Psoas muscle (tissue), 8 donors: Measurements from ENCODE around the gene RFT1. TPM values are rescaled to one million over a fixed set of nuclear protein-coding genes. Genes with fewer than 3 reads are reported as not detected.

Source experiments
- ATAC-seq, 4 donors: fragments of 200-7000 bp; cut with Tn5 transposase; one replicate each; pipeline ENCODE4 v1.9.1; 2020; ENCODE audit warnings: moderate library complexity in 3 of 4, mild to moderate bottlenecking in 2 of 4
- DNase-seq, 2 donors: peaks; one replicate each; pipeline ENCODE4 v3.0.0-alpha.2; 2020
- H3K27ac ChIP-seq: fragments of 200-600 bp; one replicate; pipeline ENCODE4 v1.8.0; 2022
- H3K27me3 ChIP-seq, 3 donors: fragments of 200-600 bp in 1 of 3; one replicate each; pipeline versions ENCODE4 v1.6.1 to v1.8.0; 2013 to 2022; ENCODE audit warnings: low read length in 2 of 3, mild to moderate bottlenecking in 2 of 3, moderate library complexity in 1 of 3; ENCODE audit not compliant: insufficient read depth in 3 of 3
- H3K36me3 ChIP-seq, 2 donors: fragments of 200-600 bp in 1 of 2; one replicate each; pipeline versions ENCODE4 v1.6.1 to v1.8.0; 2013 to 2022; ENCODE audit warnings: low read depth in 1 of 2, mild to moderate bottlenecking in 1 of 2, moderate library complexity in 1 of 2; ENCODE audit not compliant: insufficient read depth in 1 of 2
- H3K4me1 ChIP-seq: fragments of 200-600 bp; one replicate; pipeline ENCODE4 v1.8.0; 2022
- H3K4me3 ChIP-seq: fragments of 200-600 bp; one replicate; pipeline ENCODE4 v1.8.0; 2022; ENCODE audit warnings: mild to moderate bottlenecking
- H3K9me3 ChIP-seq: fragments of 200-600 bp; one replicate; pipeline ENCODE4 v1.8.0; 2022
- CTCF ChIP-seq: fragments of 200-600 bp; IDR thresholded peaks from one replicate; pipeline ENCODE4 v1.8.0; 2022; ENCODE audit warnings: antibody characterized with exemption
- WGBS, 3 donors: extraction: QIAGEN DNeasy Blood & Tissue Kit; methylation state at CpG; one replicate each; pipeline versions ENCODE4 v1.1.6 to v1.1.7; 2013; 5-methylcytosine and 5-hydroxymethylcytosine counted together
- intact Hi-C, 2 donors: fragments of 100-400 bp; cut with DNase I; formaldehyde crosslinking; loops; one replicate each; pipeline versions ENCODE4 v1.11.0 to v1.14.2; 2022
- polyA plus RNA-seq, 3 donors: library from polyadenylated mRNA; stranded (reverse); fragments of 200-250 nt; gene quantifications; one replicate each; pipeline ENCODE4 v1.2.3, GENCODE V29; 2013
- total RNA-seq, 4 donors: library from RNA; stranded (reverse); fragmentation: NEBNext Ultra II Directional in 2 of 4; extraction: Animal tissue kit (Norgen Biotek cat#: 25700) in 2 of 4; gene quantifications; one replicate each; pipeline versions ENCODE4 v1.2.1 to v1.2.4, GENCODE V29; 2021 to 2023
- donor health status: healthy with polysubstance abuse.
- donor health status: DM: no; HTN: no; CAD: no; lungs with moderate emphysema.
- donor health status: Bipolar disorder and iron deficiency.
- donor health status: healthy.
- donor health status: DM: yes; HTN: yes; CAD: no.
- donor health status: DM: no; HTN: no; CAD: no.
- donor health status: DM: no; HTN: no; CAD: no.
- donor health status: DM: yes; HTN: yes; CAD: no.

RFT1 gene
- total and polyA plus RNA-seq, 7 donors: 5.4 to 13.2 (median 6.9) TPM

DNA sequence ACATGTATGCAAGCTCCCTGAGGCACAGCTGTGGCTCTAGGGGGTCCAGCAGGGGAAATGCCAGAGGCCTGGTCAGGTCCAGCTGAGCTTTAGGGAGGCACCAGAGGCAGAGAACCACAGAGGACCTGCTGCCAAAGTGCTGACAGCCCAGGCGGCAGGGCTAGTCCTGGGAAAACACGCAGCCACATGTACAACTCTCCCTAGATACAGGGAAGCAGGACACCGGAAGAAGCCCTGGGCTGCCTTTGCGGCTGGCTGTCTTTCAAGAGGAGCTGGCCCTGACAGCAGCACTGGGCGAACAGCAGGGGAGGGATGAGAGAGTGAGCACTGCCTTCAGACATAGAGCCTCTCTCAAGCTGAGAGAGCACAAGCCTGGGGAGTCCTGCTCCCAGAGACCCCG, 40.7 kb downstream of the RFT1 start:
- H3K4me3 ChIP-seq: no peak overlapping the region
- no peaks in the 10 kb centered on the region for H3K4me1 ChIP-seq
- no peak for TF ChIP-seq CTCF
- H3K9me3 ChIP-seq: no peaks in the 10 kb centered on the region
- WGBS, 3 donors: 84 to 89% (median 88%) methylated on average over 6 of the region's 6 CpGs
- DNase-seq (no peak), ATAC-seq (peak in 1 of 4 donors; percentile 34)
- no peaks in the 10 kb centered on the region for H3K27me3 ChIP-seq
- H3K36me3 ChIP-seq: peaks cover 2 to 79% of the 10 kb centered on the region in 2 donors
- no peak overlapping the region for H3K27ac ChIP-seq
- intact Hi-C loops: no loop called here

DNA sequence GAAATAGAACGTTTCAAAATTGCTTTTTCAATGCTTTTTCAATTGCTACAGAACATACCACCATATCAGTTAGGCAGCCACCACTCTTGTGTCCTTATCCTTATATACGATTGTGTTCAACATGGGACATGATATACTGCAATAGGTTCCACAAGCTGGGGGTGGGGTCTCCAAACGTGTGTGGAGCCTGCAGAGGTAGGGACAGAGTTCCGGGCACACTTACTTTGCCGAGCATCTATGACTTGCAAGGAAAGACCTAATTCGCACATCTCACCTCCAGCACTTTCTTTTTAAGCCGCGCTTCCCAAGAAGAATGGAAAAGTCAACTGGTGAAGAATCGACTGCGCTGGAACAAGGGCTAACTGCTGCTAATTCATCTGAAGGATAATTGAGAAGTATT, 44.8 kb downstream of the RFT1 start:
- Histone ChIP-seq H3K27me3 (no peaks in the 10 kb centered on the region), H3K4me1 (no peaks in the 10 kb centered on the region), H3K27ac (no peak overlapping the region), H3K9me3 (no peaks in the 10 kb centered on the region), H3K4me3 (no peak overlapping the region), H3K36me3 (peaks cover 0 to 38% of the 10 kb centered on the region in 2 donors)
- intact Hi-C loops: no loop called here
- no peak for DNase-seq
- TF ChIP-seq CTCF: no peak
- WGBS, 3 donors: 80 to 84% (median 84%) methylated on average over 10 of the region's 10 CpGs
- ATAC-seq: no peak

DNA sequence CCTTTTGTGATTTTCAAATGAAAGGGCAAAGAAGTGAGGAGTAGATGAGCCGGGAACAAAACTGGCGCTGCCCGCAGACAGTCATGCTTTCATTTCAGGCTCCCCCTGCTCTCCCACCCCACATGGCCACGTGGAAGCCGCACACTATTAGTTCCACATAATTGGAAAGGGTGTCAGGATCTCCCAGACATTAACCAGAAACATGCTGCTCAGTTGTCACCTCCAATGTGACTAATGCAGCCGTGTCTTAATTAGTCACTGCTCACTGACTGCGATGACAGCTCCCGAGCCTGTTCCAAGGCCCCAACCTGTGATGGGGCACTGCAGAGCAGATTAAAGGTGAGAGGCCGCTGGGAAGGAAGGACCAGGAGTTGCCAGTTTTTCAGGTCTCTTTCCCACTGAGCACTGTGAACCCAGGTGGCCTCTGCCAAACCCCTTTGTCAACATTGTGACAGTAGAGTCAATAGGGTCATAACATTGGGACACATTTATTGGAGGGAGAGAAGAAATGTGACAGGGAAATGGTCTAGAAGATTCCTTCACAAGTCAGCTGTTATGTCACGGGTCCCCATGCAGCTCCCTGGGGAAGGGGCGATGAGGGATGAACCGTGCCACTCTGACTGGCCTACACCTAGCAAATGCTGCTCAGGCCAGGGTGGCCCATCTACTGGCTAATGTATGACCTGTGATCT, 45.8 kb downstream of the RFT1 start:
- WGBS, 3 donors: 55 to 73% (median 61%) methylated on average over 12 of the region's 12 CpGs
- no peak for DNase-seq
- H3K36me3 ChIP-seq: peaks cover 0 to 28% of the 10 kb centered on the region in 2 donors
- no peak overlapping the region for H3K27ac ChIP-seq
- H3K4me3 ChIP-seq: no peak overlapping the region
- TF ChIP-seq CTCF: no peak
- peak; percentile 44 to 71 (median 58) for ATAC-seq
- no peaks in the 10 kb centered on the region for H3K4me1 ChIP-seq
- no peaks in the 10 kb centered on the region for H3K9me3 ChIP-seq
- intact Hi-C loops: no loop called here
- no peaks in the 10 kb centered on the region for H3K27me3 ChIP-seq

- 56 to 73% (median 69%) methylated on average over 3 of the region's 3 CpGs for WGBS, 3 donors
Observed at GRCh38 chr3:53083949-53084309, 46.3 kb downstream of the RFT1 start.

More at GRCh38 chr3:53083949-53084309, 46.3 kb downstream of the RFT1 start:
- H3K27me3 ChIP-seq: no peaks in the 10 kb centered on the region
- DNase-seq (no peak), ATAC-seq (peak in 2 of 4 donors; percentile 9 to 21)
- H3K27ac ChIP-seq: no peak overlapping the region
- TF ChIP-seq CTCF: no peak
- no peaks in the 10 kb centered on the region for H3K4me1 ChIP-seq
- no peaks in the 10 kb centered on the region for H3K9me3 ChIP-seq
- no peak overlapping the region for H3K4me3 ChIP-seq
- peaks cover 0 to 23% of the 10 kb centered on the region in 2 donors for H3K36me3 ChIP-seq
- intact Hi-C loops: no loop called here
